GM19438 (cell line): ENCODE results near the gene OR6C74.

Experiments used
- ATAC-seq: cut with Tn5 transposase; IDR thresholded peaks from one replicate; pipeline ENCODE4 v1.9.1; 2021; ENCODE audit warnings: low read depth; ENCODE audit not compliant: unreplicated experiment

The OR6C74 gene

DNA sequence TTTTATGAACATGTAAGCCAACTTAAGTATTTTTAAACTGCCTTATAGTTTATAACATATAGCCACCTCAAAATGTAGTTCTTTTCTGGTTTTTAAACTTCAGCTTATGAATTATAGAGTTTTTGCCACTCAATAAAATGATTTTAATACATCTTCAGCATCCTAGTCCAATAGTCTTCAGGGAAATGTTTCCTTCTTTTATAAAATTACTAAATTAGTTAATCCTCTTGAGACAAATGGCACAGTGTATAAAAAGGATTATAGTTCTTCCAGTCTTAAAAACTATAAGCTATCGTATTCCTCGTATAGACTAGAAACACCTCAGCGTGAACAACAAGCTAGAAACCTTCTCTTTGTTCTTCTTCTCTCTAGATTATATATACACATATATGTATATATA is at the start of gene OR6C74:
TSS of gene OR6C74 (plus strand) at position 301 of the 400 bp plus-strand sequence. CDS start 2,679 bp downstream, outside the sequence.
- ATAC-seq = no peak

DNA sequence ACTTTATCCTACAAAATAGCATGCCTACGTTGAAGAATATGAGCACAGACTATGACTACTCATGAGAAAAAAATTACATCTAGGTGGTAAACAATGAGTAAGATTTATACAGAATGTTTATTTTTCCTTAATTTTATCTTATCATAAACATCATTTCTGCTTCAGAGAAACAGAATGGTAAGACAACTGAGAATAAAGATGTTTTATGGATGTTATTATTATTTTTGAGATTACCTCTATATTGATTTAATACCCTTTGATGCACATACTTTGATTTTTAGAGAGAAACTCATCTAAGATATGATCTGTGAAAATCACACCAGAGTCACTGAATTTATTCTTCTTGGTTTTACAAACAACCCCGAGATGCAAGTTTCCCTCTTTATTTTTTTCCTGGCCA is 23.7 kb upstream of the OR6C74 start, which contains the start of gene OR10A7:
TSS of gene OR10A7 (plus strand) at position 301 of the 400 bp plus-strand sequence. CDS start at position 301, 0 bp downstream.
- no peak for ATAC-seq

DNA sequence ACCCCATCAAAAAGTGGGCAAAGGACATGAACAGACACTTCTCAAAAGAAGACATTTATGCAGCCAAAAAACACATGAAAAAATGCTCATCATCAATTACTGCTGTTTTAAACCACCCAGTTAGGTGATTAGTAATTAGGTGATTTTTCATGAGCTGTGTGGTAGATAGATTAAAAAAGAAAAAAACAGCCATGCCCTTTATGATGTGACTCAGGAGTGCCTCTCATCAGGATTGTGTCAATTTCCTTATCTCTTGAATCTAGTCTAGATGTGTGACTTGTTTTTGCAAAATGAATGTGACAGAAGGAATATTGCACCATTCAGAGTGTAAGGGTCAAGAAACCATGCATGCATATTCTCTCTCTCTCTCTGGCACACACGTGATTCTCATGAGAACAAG is 17.9 kb upstream of the OR6C74 start:
- ATAC-seq = no peak

DNA sequence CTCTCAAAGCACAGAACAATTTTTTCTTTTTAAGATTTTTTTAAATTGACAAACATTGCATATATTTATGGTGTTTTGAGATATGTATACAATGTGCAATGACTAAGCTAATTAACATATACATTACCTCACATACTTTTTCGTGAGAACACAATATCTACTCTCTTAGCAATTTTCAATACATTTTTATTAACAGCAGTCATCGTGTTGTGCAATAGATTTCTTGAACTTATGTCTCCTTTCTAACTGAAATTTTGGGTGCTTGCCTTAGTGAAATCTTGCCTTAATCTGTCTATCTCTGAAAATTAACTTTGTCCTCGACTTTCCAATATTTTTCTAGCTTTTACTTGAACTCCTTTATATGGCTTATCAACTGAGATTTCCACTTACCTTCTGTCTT is 16.8 kb upstream of the OR6C74 start:
- no peak for ATAC-seq

DNA sequence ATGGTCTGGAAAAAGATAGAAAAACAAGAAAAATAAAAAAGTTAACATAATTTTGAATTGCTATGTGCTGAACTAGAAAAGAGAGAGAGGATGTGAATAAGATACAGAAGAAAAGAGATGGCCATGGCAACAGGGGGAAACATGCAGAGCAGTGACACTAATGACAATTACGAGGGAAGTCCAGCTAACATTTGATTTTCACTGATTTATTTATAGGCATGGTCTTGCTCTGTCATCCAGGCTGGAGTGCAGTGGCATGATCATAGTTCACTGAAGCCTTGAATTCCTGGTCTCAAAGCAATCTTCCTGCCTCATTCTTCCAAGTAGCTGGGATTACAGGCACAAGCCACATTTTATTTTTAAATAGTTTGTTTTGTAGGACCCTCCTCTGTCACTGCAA is 1.8 kb downstream of the OR6C74 start:
- ATAC-seq = no peak

DNA sequence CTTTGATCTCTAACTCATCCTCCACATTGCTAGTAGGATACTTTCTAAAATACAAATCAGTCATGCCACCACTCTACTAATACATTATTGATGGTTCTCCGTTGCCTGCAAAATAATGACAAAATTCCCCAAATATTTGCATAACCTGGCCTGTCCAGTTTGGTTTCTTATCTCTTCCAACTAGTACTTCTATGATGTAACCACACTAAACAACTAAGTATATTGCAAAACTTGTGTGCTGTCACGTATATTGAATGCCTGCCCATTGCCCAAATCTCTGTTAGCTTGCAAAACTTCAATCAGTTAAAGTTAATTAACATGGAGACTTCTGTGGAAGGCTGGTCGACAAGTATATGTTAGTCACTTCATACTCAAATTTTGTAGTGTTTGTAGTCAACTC is 6.5 kb downstream of the OR6C74 start:
- no peak for ATAC-seq

DNA sequence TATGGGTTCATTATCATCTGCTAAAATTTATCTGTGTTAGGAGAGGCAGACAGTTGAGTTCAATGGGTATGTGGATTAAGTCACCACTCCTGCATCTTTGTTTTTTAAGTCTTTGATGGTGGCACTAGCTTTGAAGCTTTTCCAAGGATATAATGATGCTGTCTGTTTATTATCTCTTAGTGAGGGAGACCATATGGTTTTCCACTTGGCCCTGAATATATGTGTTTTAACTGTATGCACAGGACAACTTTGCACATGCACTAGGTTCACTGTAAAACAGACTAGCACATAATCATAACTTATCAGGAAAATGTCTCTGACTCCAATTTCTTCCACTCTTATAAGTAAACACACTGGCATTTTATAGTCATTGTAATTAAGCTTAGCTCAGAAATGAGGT is 8.9 kb downstream of the OR6C74 start:
- ATAC-seq = no peak

DNA sequence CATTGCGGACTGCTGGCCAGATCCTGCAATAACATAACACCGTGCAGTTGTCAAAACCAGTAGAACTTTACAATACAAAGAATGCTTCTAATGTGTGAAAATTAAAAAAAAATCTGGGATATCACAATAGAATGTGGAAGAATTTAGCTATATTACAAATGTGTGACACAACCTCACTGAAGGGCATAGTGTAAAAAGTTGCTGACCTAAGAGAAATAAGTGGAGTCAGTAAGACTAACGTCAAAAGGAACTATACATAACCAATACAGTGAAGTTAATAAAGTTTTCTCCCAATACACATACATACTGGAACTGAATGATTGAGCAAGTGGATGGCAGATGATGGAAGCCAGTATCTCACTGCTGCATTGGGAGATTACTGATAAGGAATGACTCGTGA is 12.4 kb downstream of the OR6C74 start:
- no peak for ATAC-seq

DNA sequence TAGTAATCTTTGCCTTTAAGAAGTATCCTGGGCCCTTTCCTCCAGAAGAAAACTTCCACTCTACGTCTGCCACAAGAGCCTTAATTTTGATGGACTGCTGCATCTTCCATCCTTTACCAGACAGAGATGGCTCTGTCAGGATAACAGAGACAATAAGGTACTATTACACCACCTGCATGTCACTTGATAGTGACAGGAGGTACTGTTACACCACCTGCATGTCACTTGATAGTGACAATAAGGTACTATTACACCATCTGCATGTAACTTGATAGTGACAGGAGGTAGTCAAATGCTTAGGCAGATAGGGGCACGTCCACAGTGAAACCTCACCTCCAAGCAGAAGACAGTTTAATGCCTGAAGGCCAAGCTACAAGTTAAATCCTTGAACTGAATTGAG is 13.9 kb downstream of the OR6C74 start:
- no peak for ATAC-seq

DNA sequence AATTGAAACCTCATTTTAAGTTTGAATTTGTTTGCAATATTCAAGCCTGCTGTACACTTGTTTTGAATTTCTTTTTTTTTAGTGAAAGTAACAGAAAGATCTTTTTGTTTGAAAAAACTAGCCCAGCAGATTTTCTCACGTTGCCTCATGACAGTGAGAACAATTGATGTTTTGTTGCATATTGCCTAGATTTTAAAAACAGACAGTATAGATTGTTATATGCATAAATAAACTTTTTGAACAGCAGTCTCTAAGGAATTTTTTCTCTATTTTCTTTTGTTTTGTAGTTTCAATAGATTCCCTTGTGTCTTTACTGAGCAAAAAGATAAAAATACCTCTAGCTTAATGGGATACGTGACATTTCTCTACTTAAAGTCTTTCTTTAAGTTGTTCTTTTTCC is 36.6 kb downstream of the OR6C74 start:
- ATAC-seq = no peak

DNA sequence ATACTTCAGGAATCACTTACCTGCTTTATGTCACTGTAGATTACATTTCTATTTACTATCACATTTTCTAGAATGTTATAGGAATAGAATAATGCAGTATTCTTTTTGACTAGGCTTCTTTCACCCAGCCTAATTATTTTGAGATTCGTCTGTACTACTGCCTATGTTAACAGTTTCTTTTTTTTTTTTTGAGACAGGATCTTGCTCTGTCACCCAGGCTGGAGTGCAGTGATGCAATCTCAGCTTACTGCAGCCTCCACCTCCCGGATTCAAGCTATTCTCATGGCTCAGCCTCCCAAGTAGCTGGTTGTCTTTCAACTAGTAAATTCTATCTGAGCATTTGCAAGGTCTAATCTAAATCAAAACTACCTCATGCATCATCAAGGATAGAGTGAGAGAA is 45.6 kb downstream of the OR6C74 start:
- no peak for ATAC-seq
